ENCODE results near the gene ALG3. TPM values are rescaled to one million over a fixed set of nuclear protein-coding genes. Genes with fewer than 3 reads are reported as not detected.
"Not testable (repeated sequence)": the region's sequence is repeated elsewhere in the genome, so short reads cannot be mapped to it uniquely, and the experiment has no call there.

Gene ALG3
- total RNA-seq, 1 donor from 2014 or later, result 78.1 TPM

DNA sequence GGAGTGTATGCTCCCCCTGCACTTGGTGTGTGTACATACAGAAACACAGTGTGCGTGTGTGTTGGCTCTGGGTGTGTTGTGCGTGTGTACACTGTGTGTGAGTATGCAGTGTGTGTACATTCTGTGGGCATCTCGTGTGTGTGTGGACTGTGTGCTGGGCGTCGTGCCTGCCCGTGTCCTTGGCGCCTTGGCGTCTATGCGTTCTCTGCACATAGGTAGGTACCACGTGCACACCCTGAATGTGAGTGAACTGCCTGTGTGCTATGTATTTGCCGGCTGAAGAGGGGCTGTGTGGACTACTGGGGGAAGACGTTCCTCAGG is 26.6 kb upstream of the ALG3 start:
- H3K4me3 ChIP-seq (ENCODE audit: low read depth, low read length), result no peak overlapping the region
- no peak for DNase-seq (ENCODE audit: low read depth)
- TF ChIP-seq CTCF (conservative IDR thresholded peaks at IDR 0.05; ENCODE audit: low read depth, low read length), result no peak

GRCh38 chr3:184272269-184272668 is 23.5 kb upstream of the ALG3 start:
- no peak for DNase-seq (ENCODE audit: low read depth)
- H3K4me3 ChIP-seq (ENCODE audit: low read depth, low read length), result no peak overlapping the region
- no peak for TF ChIP-seq CTCF (conservative IDR thresholded peaks at IDR 0.05; ENCODE audit: low read depth, low read length)

- not testable (repeated sequence) for DNase-seq (ENCODE audit: low read depth)
Measured at GRCh38 chr3:184267249-184267648, 18.5 kb upstream of the ALG3 start.

DNA sequence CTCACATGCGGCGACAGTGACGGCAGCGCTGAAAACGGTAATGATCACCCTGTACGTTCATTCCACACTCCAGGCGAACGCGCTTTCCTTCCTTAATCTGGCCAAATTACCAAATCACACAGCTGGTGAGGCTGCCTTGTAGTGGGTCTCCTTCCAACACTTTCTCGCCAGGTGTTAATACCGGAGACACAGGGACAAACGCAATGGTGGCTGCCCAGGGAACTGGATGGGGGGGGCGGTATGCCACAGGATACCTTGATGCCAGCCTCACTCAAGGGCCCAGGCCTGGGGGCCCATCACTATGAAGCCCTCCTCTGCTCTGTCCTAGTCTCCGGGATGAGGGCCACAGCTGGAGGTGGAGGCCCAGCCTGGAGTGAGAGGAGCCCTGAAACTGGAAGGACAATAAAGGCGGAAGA is 14.0 kb upstream of the ALG3 start:
- no peak for TF ChIP-seq CTCF (conservative IDR thresholded peaks at IDR 0.05; ENCODE audit: low read depth, low read length)
- no peak for DNase-seq (ENCODE audit: low read depth)
- H3K4me3 ChIP-seq (ENCODE audit: low read depth, low read length), result peak overlapping the region; percentile 58

More at GRCh38 chr3:184267249-184267648, 18.5 kb upstream of the ALG3 start:
- not testable (repeated sequence) for H3K4me3 ChIP-seq (ENCODE audit: low read depth, low read length)

- DNase-seq (ENCODE audit: low read depth), result no peak
- H3K4me3 ChIP-seq (ENCODE audit: low read depth, low read length), result peak overlapping the region; percentile 58
- no peak for TF ChIP-seq CTCF (conservative IDR thresholded peaks at IDR 0.05; ENCODE audit: low read depth, low read length)
Measured at GRCh38 chr3:184261854-184262763, 13.3 kb upstream of the ALG3 start.

DNA sequence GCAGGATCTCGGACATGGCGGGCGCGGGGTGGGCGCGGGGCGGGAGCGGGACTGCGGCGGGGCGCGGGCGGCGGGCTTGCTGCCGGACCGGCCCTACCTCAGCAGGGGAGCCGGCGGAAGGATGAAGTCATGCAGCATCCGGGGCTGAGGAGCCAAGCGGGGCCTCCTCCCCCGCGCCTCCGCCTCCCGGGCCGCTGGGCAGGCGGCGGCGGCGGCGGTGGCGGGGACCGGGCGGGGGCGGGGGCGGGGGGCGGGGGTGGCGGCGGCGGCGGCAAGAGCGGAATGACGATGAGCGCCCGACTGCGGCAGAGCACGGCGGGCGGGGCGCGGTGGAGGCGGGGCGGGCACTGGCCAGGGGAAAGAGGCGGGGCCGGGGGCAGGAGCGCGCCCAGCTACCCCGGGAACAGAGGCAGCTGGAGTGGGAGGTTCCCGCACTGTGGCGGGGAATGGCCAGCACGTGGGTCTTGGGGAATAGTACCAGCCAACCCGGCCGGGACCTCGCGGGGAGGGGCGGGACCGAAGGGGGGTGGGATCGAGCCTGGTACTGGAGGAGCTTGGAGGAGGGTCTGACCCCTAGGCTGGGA is 12.6 kb upstream of the ALG3 start, which contains the start of gene CAMK2N2:
TSS of gene CAMK2N2 (minus strand) at position 284 of the 584 bp plus-strand sequence. CDS start at position 16, 268 bp downstream.
- peak within 1 kb of the TSS; percentile 58 for H3K4me3 ChIP-seq (ENCODE audit: low read depth, low read length)
- no peak for DNase-seq (ENCODE audit: low read depth)
- no peak for TF ChIP-seq CTCF (conservative IDR thresholded peaks at IDR 0.05; ENCODE audit: low read depth, low read length)

DNA sequence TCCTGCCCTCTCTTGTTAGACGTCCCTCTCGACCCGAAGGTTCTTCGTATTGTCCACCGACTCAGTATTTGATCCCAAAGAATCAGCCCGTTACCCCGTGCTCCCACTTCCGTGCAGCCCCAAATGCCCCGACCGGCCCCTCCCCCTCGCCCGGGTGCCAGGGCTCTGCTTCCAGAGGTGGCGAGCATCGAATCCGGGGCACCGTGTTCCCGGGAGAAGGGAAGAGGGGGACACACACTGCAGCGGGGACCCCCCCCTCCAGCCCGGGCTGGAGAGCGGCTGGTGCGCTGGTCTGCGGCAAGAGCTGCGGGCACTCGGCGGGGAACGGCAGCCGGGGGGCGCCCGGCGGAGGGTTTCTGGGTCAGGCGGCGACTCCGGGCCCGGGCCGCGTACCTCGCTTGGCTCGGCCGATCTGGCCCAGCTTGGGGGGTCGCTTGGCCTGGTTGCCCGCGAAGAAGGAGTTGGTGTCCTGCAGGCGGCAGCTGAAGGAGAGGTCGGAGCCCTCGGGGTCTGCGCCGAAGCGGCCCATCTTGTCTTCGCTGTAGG is 12.0 kb upstream of the ALG3 start:
- DNase-seq (ENCODE audit: low read depth), result no peak
- peak overlapping the region; percentile 58 for H3K4me3 ChIP-seq (ENCODE audit: low read depth, low read length)
- TF ChIP-seq CTCF (conservative IDR thresholded peaks at IDR 0.05; ENCODE audit: low read depth, low read length), result no peak

Measured in epithelial cell of proximal tubule (primary cell).